SU-DHL-6 (cell line): Measurements from ENCODE around the gene BNC1.

ENCODE experiments used
- CTCF ChIP-seq: fragments of 200-600 bp; sonication (generic); IDR thresholded peaks from one replicate; pipeline ENCODE4 v1.5.1; 2017; ENCODE audit warnings: antibody characterized with exemption, mild to moderate bottlenecking, low read length, moderate library complexity; ENCODE audit not compliant: insufficient read depth, poor library complexity, severe bottlenecking
- EZH2phosphoT487 ChIP-seq: fragments of 200-600 bp; sonication (generic), shearing (Covaris generic); conservative IDR thresholded peaks from 2 replicates; pipeline ENCODE4 v1.6.1; 2018; ENCODE audit warnings: mild to moderate bottlenecking, antibody characterized with exemption, low read length, moderate library complexity, mixed read lengths

- TF ChIP-seq CTCF: no peak
- TF ChIP-seq EZH2phosphoT487: no peak
These were observed 65.4 kb downstream of the BNC1 start for GRCh38 chr15:83219026-83219425.
